Adrenal gland (tissue), 5 donors: ENCODE results near the gene KRTAP19-7.

Experiments used
- POLR2A ChIP-seq, 2 donors: fragments of 450-650 bp; IDR thresholded peaks; one replicate each; pipeline ENCODE4 v1.6.1; 2017; ENCODE audit warnings: antibody characterized with exemption in 2 of 2, mild to moderate bottlenecking in 2 of 2, moderate library complexity in 1 of 2
- TF ChIP-seq, protein P1 (sequence below), 6 experiments: fragments of 450-650 bp in 4 of 6; fragments of 200-600 bp in 2 of 6; sonication (generic) in 1 of 6; IDR thresholded peaks; 1 replicate in 5 of 6; 2 replicates in 1 of 6; pipeline versions ENCODE4 v1.5.1 to v1.8.0; 2016 to 2021; ENCODE audit warnings: antibody characterized with exemption in 6 of 6, mild to moderate bottlenecking in 2 of 6, moderate library complexity in 1 of 6
- donor health status: DM: no; HTN: no; CAD: no.

DNA sequence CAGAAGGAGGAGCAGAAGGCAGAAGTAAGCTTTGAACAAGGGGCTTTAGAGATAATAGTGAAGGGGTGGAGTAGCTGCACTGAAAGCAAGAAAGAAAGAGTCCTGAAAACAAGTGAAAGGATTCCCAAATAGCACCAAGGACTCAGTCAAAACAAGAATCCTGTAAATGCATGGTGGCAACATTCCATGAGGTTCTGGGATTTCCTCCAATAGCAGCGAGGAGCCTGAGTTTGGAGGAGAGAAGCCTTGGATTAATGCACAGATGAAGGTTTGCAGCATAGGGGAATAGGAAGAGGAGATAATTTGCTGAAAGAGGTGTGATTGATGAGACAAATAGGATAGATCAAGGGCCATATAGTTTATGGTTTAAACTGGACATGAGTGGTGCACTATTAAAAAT, 18.2 kb upstream of the KRTAP19-7 start:
- TF ChIP-seq, protein P1, sequence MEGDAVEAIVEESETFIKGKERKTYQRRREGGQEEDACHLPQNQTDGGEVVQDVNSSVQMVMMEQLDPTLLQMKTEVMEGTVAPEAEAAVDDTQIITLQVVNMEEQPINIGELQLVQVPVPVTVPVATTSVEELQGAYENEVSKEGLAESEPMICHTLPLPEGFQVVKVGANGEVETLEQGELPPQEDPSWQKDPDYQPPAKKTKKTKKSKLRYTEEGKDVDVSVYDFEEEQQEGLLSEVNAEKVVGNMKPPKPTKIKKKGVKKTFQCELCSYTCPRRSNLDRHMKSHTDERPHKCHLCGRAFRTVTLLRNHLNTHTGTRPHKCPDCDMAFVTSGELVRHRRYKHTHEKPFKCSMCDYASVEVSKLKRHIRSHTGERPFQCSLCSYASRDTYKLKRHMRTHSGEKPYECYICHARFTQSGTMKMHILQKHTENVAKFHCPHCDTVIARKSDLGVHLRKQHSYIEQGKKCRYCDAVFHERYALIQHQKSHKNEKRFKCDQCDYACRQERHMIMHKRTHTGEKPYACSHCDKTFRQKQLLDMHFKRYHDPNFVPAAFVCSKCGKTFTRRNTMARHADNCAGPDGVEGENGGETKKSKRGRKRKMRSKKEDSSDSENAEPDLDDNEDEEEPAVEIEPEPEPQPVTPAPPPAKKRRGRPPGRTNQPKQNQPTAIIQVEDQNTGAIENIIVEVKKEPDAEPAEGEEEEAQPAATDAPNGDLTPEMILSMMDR (IDR thresholded peaks at IDR 0.05): no peak
- TF ChIP-seq POLR2A (IDR thresholded peaks at IDR 0.05): no peak
